Measurements from ENCODE around the gene WWOX.

GRCh38 chr16:79131321-79132075 lies 1032.0 kb downstream of the WWOX start:
- TF ChIP-seq EP300 (IDR thresholded peaks at IDR 0.05): peak in 1 of 2 donors; percentile 10
- TF ChIP-seq CTCF (IDR thresholded peaks at IDR 0.05): no peak
- TF ChIP-seq POLR2A (IDR thresholded peaks at IDR 0.05): no peak
